Measurements from ENCODE around the gene MRFAP1.

DNA sequence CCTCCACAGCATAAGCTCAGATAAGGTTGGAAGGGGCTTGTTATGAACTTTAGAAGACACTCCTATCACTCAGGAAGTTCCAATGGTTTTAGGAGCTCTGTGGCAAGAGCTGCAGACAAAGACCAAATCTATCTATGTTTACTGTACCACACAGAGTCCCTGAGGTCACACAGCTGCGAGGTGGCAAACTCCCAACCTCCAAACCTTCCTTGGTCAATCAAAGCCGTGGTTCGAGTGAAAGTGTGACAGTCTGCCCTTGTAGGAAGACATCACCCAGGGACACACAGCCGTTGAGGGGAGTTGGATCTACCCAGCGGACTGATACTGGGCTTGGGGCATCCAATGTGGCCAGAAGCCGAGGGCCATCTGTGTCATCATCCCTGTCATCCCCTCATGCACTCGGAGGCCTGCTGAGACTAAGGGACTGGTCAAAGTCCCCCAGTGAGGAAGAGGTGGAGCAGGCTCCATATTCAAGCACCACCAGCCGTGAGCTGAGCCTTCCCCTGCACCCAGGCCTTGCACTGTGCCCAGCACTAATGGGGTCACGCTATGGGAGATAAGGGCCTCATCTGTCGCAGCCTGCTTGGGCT lies 38.7 kb upstream of the MRFAP1 start:
- TF ChIP-seq, protein P1, sequence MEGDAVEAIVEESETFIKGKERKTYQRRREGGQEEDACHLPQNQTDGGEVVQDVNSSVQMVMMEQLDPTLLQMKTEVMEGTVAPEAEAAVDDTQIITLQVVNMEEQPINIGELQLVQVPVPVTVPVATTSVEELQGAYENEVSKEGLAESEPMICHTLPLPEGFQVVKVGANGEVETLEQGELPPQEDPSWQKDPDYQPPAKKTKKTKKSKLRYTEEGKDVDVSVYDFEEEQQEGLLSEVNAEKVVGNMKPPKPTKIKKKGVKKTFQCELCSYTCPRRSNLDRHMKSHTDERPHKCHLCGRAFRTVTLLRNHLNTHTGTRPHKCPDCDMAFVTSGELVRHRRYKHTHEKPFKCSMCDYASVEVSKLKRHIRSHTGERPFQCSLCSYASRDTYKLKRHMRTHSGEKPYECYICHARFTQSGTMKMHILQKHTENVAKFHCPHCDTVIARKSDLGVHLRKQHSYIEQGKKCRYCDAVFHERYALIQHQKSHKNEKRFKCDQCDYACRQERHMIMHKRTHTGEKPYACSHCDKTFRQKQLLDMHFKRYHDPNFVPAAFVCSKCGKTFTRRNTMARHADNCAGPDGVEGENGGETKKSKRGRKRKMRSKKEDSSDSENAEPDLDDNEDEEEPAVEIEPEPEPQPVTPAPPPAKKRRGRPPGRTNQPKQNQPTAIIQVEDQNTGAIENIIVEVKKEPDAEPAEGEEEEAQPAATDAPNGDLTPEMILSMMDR (IDR thresholded peaks at IDR 0.05): no peak
- TF ChIP-seq POLR2A (IDR thresholded peaks at IDR 0.05; ENCODE audit: low read depth) (no peak), POLR2AphosphoS5 (IDR thresholded peaks at IDR 0.05) (no peak), EP300 (IDR thresholded peaks at IDR 0.05) (no peak)
